Brain microvascular endothelial cell (primary cell): ENCODE data around the gene NYNRIN.
A peak's percentile ranks its signal among the peaks of the same experiment; 100 is the strongest.

Experiments
- DNase-seq: peaks from one replicate; pipeline ENCODE4 v3.0.0-alpha.2; 2020
- H3K27ac ChIP-seq: fragments of 250-450 bp; sonication (Bioruptor Pico); 2 replicates; pipeline ENCODE4 v1.5.1; 2020; ENCODE audit warnings: mild to moderate bottlenecking, moderate library complexity
- H3K27me3 ChIP-seq: fragments of 250-450 bp; sonication (Bioruptor Pico); replicated peaks from 2 replicates; pipeline ENCODE4 v1.5.1; 2020; ENCODE audit warnings: mild to moderate bottlenecking
- H3K36me3 ChIP-seq: fragments of 250-450 bp; sonication (Bioruptor Pico); replicated peaks from 2 replicates; pipeline ENCODE4 v1.5.1; 2020; ENCODE audit warnings: mild to moderate bottlenecking
- H3K4me3 ChIP-seq: 2 replicates; pipeline ENCODE4 v1.5.1; 2011; ENCODE audit warnings: low read depth, mild to moderate bottlenecking, control low read depth, low read length, moderate library complexity
- CTCF ChIP-seq: IDR thresholded peaks from 2 replicates; pipeline ENCODE4 v1.5.1; 2011; ENCODE audit warnings: low read depth, mild to moderate bottlenecking, moderate library complexity, low read length, control low read depth, inconsistent platforms; ENCODE audit errors: missing control alignments
- in situ Hi-C: cut with HindIII; loops from 2 replicates; pipeline ENCODE4 v1.10.0; 2017; ENCODE audit warnings: low sequenced_read_pairs, low pct_ligation_motif_present

Gene NYNRIN

GRCh38 chr14:24439830-24440605 lies 41.2 kb downstream of the NYNRIN start:
- H3K4me3 ChIP-seq = no peak overlapping the region
- H3K36me3 ChIP-seq = peaks cover 46% of the 10 kb centered on the region

GRCh38 chr14:24440606-24441399 lies 42.0 kb downstream of the NYNRIN start:
- Histone ChIP-seq H3K36me3 (peaks cover 46% of the 10 kb centered on the region), H3K27me3 (no peaks in the 10 kb centered on the region), H3K27ac (no peak overlapping the region), H3K4me3 (no peak overlapping the region)
- no peak for DNase-seq
- in situ Hi-C loops = no loop called here
- no peak for TF ChIP-seq CTCF

More at GRCh38 chr14:24439830-24440605, 41.2 kb downstream of the NYNRIN start:
- H3K27me3 ChIP-seq = no peaks in the 10 kb centered on the region
- no peak overlapping the region for H3K27ac ChIP-seq
- DNase-seq = no peak
- TF ChIP-seq CTCF = no peak
- in situ Hi-C loops = loop anchor here (10.0 kb wide), 1 partner anchor 105 kb away; the partner anchor contains the start of genes ADCY4 and RIPK3

GRCh38 chr14:24441485-24441884 lies 42.7 kb downstream of the NYNRIN start:
- peaks cover 41% of the 10 kb centered on the region for H3K36me3 ChIP-seq
- DNase-seq = no peak
- no peaks in the 10 kb centered on the region for H3K27me3 ChIP-seq
- no peak for TF ChIP-seq CTCF
- in situ Hi-C loops = no loop called here
- peak overlapping the region; percentile 81 for H3K4me3 ChIP-seq
- H3K27ac ChIP-seq = peak overlapping the region; percentile 98

GRCh38 chr14:24441904-24442239 lies 43.1 kb downstream of the NYNRIN start:
- Histone ChIP-seq H3K4me3 (peak overlapping the region; percentile 81), H3K36me3 (peaks cover 38% of the 10 kb centered on the region), H3K27me3 (no peaks in the 10 kb centered on the region), H3K27ac (peak overlapping the region; percentile 98)
- DNase-seq = no peak
- in situ Hi-C loops = no loop called here
- TF ChIP-seq CTCF = no peak

GRCh38 chr14:24442240-24443052 lies 43.6 kb downstream of the NYNRIN start, which contains the start of gene SDR39U1:
Gene SDR39U1 (minus strand): TSS chr14:24442776. CDS start chr14:24442769, 7 bp downstream.
- no peak for TF ChIP-seq CTCF
- DNase-seq = peak; percentile 98
- Histone ChIP-seq H3K4me3 (peak within 1 kb of the TSS; percentile 81), H3K27me3 (no peaks in the 10 kb centered on the region), H3K27ac (peak within 1 kb of the TSS; percentile 98), H3K36me3 (peaks cover 32% of the 10 kb centered on the region)
- in situ Hi-C loops = no loop called here
